CD4-positive, alpha-beta T cell treated with Interleukin-4 for 1 hour (primary cell): Measurements from ENCODE around the gene AGAP2.
A peak's percentile ranks its signal among the peaks of the same experiment; 100 is the strongest.
"Not testable (repeated sequence)": the region's sequence is repeated elsewhere in the genome, so short reads cannot be mapped to it uniquely, and the experiment has no call there.

ENCODE experiments used
- DNase-seq, 2 donors: peaks; one replicate each; pipeline ENCODE4 v3.0.0-alpha.2; 2020 to 2022

The AGAP2 gene

GRCh38 chr12:57720606-57721595 is 17.6 kb downstream of the AGAP2 start:
- no peak for DNase-seq

GRCh38 chr12:57719777-57720605 is 18.6 kb downstream of the AGAP2 start:
- DNase-seq, result no peak

GRCh38 chr12:57718641-57719528 is 19.7 kb downstream of the AGAP2 start:
- DNase-seq, result no peak

GRCh38 chr12:57717846-57718640 is 20.5 kb downstream of the AGAP2 start:
- no peak for DNase-seq

GRCh38 chr12:57717131-57717530 is 21.4 kb downstream of the AGAP2 start:
- DNase-seq, result no peak

GRCh38 chr12:57716305-57716704 is 22.2 kb downstream of the AGAP2 start:
- no peak for DNase-seq

GRCh38 chr12:57715786-57716185 is 22.8 kb downstream of the AGAP2 start:
- no peak for DNase-seq

GRCh38 chr12:57715036-57715748 is 23.4 kb downstream of the AGAP2 start:
- DNase-seq, result not testable (repeated sequence)

- no peak for DNase-seq
Measured at GRCh38 chr12:57713209-57713608, 25.3 kb downstream of the AGAP2 start.

- DNase-seq, result no peak
Measured at GRCh38 chr12:57712701-57713100, 25.8 kb downstream of the AGAP2 start.

GRCh38 chr12:57708296-57708695 is 30.2 kb downstream of the AGAP2 start:
- DNase-seq, result no peak

- no peak for DNase-seq
Measured at GRCh38 chr12:57707250-57707649, 31.3 kb downstream of the AGAP2 start.

GRCh38 chr12:57700317-57700716 is 38.2 kb downstream of the AGAP2 start:
- DNase-seq, result no peak

GRCh38 chr12:57698414-57698813 is 40.1 kb downstream of the AGAP2 start:
- no peak for DNase-seq

GRCh38 chr12:57697076-57697475 is 41.5 kb downstream of the AGAP2 start:
- no peak for DNase-seq

GRCh38 chr12:57695770-57696432 is 42.6 kb downstream of the AGAP2 start:
- no peak for DNase-seq

- DNase-seq, result no peak
Measured at GRCh38 chr12:57694459-57695019, 44.0 kb downstream of the AGAP2 start.

- peak; percentile 99 to 100 for DNase-seq
Measured at GRCh38 chr12:57693659-57694458, 44.7 kb downstream of the AGAP2 start, which contains the start of gene OS9. OS9 (plus strand) TSS chr12:57694132; CDS start chr12:57694162, 30 bp downstream.

- no peak for DNase-seq
Measured at GRCh38 chr12:57693317-57693658, 45.3 kb downstream of the AGAP2 start.
